GM06990 (cell line): ENCODE results near the gene DNM1L.
A peak's percentile ranks its signal among the peaks of the same experiment; 100 is the strongest.

Source experiments
- DNase-seq: peaks from one replicate; pipeline ENCODE4 v3.0.0-alpha.2; 2011; ENCODE audit not compliant: insufficient read length; ENCODE audit errors: extremely low read depth
- H3K27me3 ChIP-seq: replicated peaks from 2 replicates; pipeline ENCODE4 v1.6.0; 2011; ENCODE audit warnings: low read length; ENCODE audit not compliant: control insufficient read depth, insufficient read depth
- H3K36me3 ChIP-seq: 2 replicates; pipeline ENCODE4 v1.5.1; 2011; ENCODE audit warnings: low read length; ENCODE audit not compliant: control insufficient read depth, insufficient read depth
- H3K4me3 ChIP-seq: replicated peaks from 2 replicates; pipeline ENCODE4 v1.5.1; 2011; ENCODE audit warnings: low read depth, mild to moderate bottlenecking, control low read depth, low read length
- TF ChIP-seq, protein P1 (sequence below): IDR thresholded peaks from 2 replicates; pipeline ENCODE4 v1.5.1; 2011; ENCODE audit warnings: low read length, control low read depth, mild to moderate bottlenecking, inconsistent platforms; ENCODE audit not compliant: insufficient read depth, poor library complexity, severe bottlenecking

DNM1L gene

DNA sequence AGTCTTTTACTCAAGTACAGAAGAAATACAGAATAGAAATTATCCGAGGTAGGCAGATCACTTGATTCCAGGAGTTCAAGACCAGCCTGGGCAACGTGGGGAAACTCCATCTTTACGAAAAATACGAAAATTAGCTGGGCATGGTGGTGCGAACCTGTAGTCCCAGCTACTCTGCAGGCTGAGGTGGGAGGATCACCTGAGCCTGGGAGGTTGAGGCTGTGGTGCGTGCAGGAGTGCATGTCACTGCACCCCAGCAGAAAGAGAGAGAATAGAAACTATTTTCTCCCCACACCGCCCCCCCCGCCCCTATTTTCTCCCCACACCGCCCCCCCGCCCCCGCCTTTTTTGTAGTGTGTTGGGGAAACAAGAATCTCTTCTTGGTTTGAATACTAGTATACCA, 2.2 kb downstream of the DNM1L start:
- TF ChIP-seq, protein P1, sequence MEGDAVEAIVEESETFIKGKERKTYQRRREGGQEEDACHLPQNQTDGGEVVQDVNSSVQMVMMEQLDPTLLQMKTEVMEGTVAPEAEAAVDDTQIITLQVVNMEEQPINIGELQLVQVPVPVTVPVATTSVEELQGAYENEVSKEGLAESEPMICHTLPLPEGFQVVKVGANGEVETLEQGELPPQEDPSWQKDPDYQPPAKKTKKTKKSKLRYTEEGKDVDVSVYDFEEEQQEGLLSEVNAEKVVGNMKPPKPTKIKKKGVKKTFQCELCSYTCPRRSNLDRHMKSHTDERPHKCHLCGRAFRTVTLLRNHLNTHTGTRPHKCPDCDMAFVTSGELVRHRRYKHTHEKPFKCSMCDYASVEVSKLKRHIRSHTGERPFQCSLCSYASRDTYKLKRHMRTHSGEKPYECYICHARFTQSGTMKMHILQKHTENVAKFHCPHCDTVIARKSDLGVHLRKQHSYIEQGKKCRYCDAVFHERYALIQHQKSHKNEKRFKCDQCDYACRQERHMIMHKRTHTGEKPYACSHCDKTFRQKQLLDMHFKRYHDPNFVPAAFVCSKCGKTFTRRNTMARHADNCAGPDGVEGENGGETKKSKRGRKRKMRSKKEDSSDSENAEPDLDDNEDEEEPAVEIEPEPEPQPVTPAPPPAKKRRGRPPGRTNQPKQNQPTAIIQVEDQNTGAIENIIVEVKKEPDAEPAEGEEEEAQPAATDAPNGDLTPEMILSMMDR: no peak
- no peak for DNase-seq

DNA sequence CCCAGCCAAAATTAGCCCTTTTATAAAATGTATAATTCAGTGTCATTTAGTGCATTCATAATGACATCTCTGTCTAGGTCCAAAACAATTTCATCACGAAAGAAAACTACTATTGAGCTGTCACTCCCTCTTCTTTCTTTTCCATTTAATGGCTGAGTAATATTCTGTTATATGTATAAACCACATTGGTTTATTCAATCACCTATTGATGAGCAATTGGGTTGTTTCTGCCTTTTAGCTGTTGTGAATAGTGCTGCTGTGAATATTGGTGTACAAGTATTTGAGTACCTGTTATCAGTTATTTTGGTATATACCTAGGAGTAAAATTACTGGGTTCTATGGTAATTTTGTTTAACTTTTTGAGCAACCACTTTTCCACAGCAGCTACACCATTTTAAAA, 7.2 kb downstream of the DNM1L start:
- H3K4me3 ChIP-seq: no peak overlapping the region
- no peaks in the 10 kb centered on the region for H3K36me3 ChIP-seq
- DNase-seq: no peak
- H3K27me3 ChIP-seq: no peaks in the 10 kb centered on the region
- TF ChIP-seq, protein P1: no peak

More for the DNA sequence above, 2.2 kb downstream of the DNM1L start:
- no peaks in the 10 kb centered on the region for H3K27me3 ChIP-seq
- no peaks in the 10 kb centered on the region for H3K36me3 ChIP-seq
- H3K4me3 ChIP-seq: peak overlapping the region; percentile 98

DNA sequence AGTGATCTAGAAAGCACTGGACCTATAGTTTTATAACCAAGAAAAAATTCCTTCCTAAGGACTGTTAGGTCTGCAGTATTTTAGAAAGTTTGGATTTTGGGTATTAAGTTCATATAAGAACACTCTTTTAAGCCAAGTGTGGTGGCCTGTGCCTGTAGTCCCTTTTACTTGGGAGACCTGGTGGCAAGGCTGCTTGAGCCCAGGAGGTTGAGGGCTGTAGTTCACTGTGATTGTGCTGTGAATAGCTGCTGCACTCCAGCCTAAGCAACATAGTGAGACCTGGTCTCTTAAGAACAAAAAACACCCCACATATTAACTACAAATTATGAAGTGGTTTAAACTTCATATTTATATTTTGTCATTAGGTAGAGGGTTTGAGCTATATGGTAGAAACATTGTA, 9.7 kb downstream of the DNM1L start:
- no peak for DNase-seq
- Histone ChIP-seq H3K4me3 (no peak overlapping the region), H3K27me3 (no peaks in the 10 kb centered on the region), H3K36me3 (no peaks in the 10 kb centered on the region)
- TF ChIP-seq, protein P1: no peak

DNA sequence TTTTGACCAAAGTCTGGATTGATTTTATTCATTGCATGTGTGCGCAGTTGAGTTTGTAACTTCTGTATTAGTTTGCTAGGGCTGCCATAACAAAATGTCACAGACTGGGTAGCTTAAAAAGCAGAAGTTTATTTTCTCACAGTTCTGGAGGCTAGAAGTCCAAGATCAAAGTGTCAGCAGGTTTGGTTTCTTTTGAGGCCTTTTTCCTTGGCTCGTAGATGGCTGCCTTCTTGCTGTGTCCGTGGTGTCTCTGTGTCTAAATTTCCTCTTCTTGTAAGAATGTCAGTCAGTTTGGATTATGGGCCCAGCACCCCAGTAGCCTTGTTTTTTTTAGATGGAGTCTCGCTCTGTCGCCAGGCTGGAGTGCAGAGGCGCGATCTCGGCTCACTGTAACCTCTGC, 11.8 kb downstream of the DNM1L start:
- no peak overlapping the region for H3K4me3 ChIP-seq
- no peaks in the 10 kb centered on the region for H3K27me3 ChIP-seq
- TF ChIP-seq, protein P1: no peak
- DNase-seq: no peak
- H3K36me3 ChIP-seq: no peaks in the 10 kb centered on the region

DNA sequence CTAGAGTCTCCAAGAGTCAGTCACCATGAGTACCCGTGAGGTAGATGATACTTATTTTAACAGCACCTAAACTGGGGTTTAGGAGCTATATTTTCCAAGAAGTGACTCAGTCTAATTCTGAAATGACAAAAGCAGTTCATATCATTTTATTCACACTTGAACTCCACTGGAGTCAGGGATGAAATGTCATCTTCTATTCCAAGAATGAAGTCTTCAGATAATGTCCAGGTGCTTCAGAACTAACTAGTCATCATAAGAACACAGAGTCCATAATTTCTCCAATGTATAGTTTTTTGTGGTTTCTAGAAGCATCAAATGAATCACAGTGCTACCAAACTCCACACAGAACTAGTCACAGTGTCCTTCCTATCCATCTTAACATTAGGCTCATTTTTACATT, 13.3 kb downstream of the DNM1L start:
- H3K36me3 ChIP-seq: no peaks in the 10 kb centered on the region
- no peaks in the 10 kb centered on the region for H3K27me3 ChIP-seq
- no peak for DNase-seq
- no peak overlapping the region for H3K4me3 ChIP-seq
- TF ChIP-seq, protein P1: no peak

DNA sequence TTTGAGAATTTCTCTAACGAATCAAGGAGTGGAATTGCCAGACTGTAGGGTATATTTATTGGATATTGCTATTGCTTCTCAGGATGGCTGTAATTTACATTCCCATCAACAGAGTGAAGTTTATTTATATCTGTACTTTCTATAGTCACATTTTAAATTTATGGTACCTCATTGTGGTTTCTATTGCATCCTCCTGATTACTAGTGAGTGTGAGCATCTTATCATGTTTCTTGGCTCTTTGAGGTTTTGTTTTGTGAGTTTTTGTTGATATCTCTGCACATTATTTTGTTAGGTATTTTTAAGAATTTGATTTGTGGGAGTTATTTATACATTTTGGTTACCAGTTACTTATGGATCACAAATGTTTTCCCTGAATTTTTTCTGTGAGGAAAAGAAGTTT, 13.9 kb downstream of the DNM1L start:
- no peak for DNase-seq
- Histone ChIP-seq H3K4me3 (no peak overlapping the region), H3K27me3 (no peaks in the 10 kb centered on the region), H3K36me3 (no peaks in the 10 kb centered on the region)
- TF ChIP-seq, protein P1: no peak
